ENCODE results near the gene ARMH3.

GRCh38 chr10:102001435-102002068, 54.4 kb downstream of the ARMH3 start:
- no peak for TF ChIP-seq CTCF (IDR thresholded peaks at IDR 0.05)
- TF ChIP-seq ZFX (IDR thresholded peaks at IDR 0.05; ENCODE audit: borderline replicate concordance), result no peak

Data from 22Rv1 (cell line).